Stomach (tissue), 9 donors: Measurements from ENCODE around the gene DHDH. TPM values are rescaled to one million over a fixed set of nuclear protein-coding genes. Genes with fewer than 3 reads are reported as not detected.

Experiments used
- DNase-seq, 2 donors: peaks; one replicate each; pipeline versions ENCODE4 v3.0.0 to v3.0.0-alpha.2; 2013 to 2019
- H3K27ac ChIP-seq, 5 donors: fragments of 200-600 bp in 4 of 5; sonication (generic) in 4 of 5; one replicate each; pipeline ENCODE4 v1.5.1; 2013 to 2019; ENCODE audit warnings: mild to moderate bottlenecking in 1 of 5, moderate library complexity in 1 of 5
- H3K27me3 ChIP-seq, 3 donors: fragments of 200-600 bp; sonication (generic); one replicate each; pipeline ENCODE4 v1.5.1; 2017 to 2019; ENCODE audit warnings: mixed run types in 1 of 3
- H3K36me3 ChIP-seq, 4 donors: fragments of 200-600 bp; sonication (generic); 1 replicate in 3 of 4; 2 replicates in 1 of 4; pipeline ENCODE4 v1.5.1; 2016 to 2019
- H3K4me1 ChIP-seq, 4 donors: fragments of 200-600 bp; sonication (generic); one replicate each; pipeline ENCODE4 v1.5.1; 2016 to 2019
- H3K4me3 ChIP-seq, 4 donors: fragments of 200-600 bp; sonication (generic) in 3 of 4; one replicate each; pipeline ENCODE4 v1.5.1; 2016 to 2019; ENCODE audit warnings: mild to moderate bottlenecking in 1 of 4
- H3K9me3 ChIP-seq, 4 donors: fragments of 200-600 bp; sonication (generic); one replicate each; pipeline ENCODE4 v1.5.1; 2016 to 2019
- CTCF ChIP-seq, 7 experiments: fragments of 450-650 bp in 4 of 7; fragments of 200-600 bp in 3 of 7; sonication (generic) in 3 of 7; IDR thresholded peaks; one replicate each; pipeline ENCODE4 v1.5.1; 2016 to 2019; ENCODE audit warnings: antibody characterized with exemption in 7 of 7, control low read depth in 2 of 7, mild to moderate bottlenecking in 1 of 7
- EP300 ChIP-seq: sonication (generic); formaldehyde crosslinking; IDR thresholded peaks from one replicate; pipeline ENCODE4 v1.6.1; 2017; ENCODE audit warnings: antibody characterized with exemption
- POLR2A ChIP-seq, 4 donors: fragments of 450-650 bp; IDR thresholded peaks; one replicate each; pipeline ENCODE4 v1.6.1; 2016; ENCODE audit warnings: antibody characterized with exemption in 4 of 4, control low read depth in 2 of 4, mild to moderate bottlenecking in 1 of 4, moderate library complexity in 1 of 4
- POLR2AphosphoS5 ChIP-seq, 3 donors: sonication (generic); formaldehyde crosslinking; IDR thresholded peaks; one replicate each; pipeline ENCODE4 v1.6.1; 2016; ENCODE audit warnings: antibody characterized with exemption in 3 of 3
- WGBS, 5 donors: extraction: QIAGEN DNeasy Blood & Tissue Kit in 3 of 5; methylation state at CpG; one replicate each; pipeline versions ENCODE4 v1.1.5 to v1.1.7; 2013 to 2018; 5-methylcytosine and 5-hydroxymethylcytosine counted together
- intact Hi-C: fragments of 100-400 bp; cut with DNase I; formaldehyde crosslinking; loops from one replicate; pipeline ENCODE4 v1.15.1; 2023; ENCODE audit warnings: low total_unique reads
- polyA plus RNA-seq, 3 donors: library from polyadenylated mRNA; stranded (reverse); fragments of 200-250 nt; gene quantifications; one replicate each; pipeline ENCODE4 v1.2.3, GENCODE V29; 2013
- total RNA-seq, 5 donors: library from RNA; depleted of rRNA; stranded (reverse); fragments of >200 nt; gene quantifications; one replicate each; pipeline versions ENCODE4 v1.1.0 to v1.2.3, GENCODE V29; 2014 to 2016
- donor health status: healthy with polysubstance abuse.
- donor health status: Bipolar disorder and iron deficiency.
- donor health status: healthy.

The DHDH gene
- total and polyA plus RNA-seq, 8 donors: 0.89 to 1.2 (median 0.93) TPM; not detected in 5

- Histone ChIP-seq H3K27me3 (no peaks in the 10 kb centered on the region), H3K4me1 (no peaks in the 10 kb centered on the region), H3K36me3 (no peaks in the 10 kb centered on the region), H3K9me3 (peaks cover 0 to 18% (median 10%) of the 10 kb centered on the region in 4 donors), H3K4me3 (no peak overlapping the region), H3K27ac (no peak overlapping the region)
- WGBS, 5 donors: 90 to 97% (median 90%) methylated on average over 6 of the region's 6 CpGs
- intact Hi-C loops: no loop called here
- TF ChIP-seq POLR2A (IDR thresholded peaks at IDR 0.05) (no peak), POLR2AphosphoS5 (IDR thresholded peaks at IDR 0.05) (no peak), EP300 (no peak), CTCF (IDR thresholded peaks at IDR 0.05) (no peak)
- DNase-seq: no peak
Observed at GRCh38 chr19:48943081-48943480, 9.6 kb downstream of the DHDH start.

GRCh38 chr19:48945415-48945814 lies 11.9 kb downstream of the DHDH start:
- TF ChIP-seq CTCF (IDR thresholded peaks at IDR 0.05): no peak
- TF ChIP-seq POLR2AphosphoS5 (IDR thresholded peaks at IDR 0.05): no peak
- TF ChIP-seq POLR2A (IDR thresholded peaks at IDR 0.05): no peak
- TF ChIP-seq EP300: no peak
- Histone ChIP-seq H3K4me3 (no peak overlapping the region), H3K4me1 (no peaks in the 10 kb centered on the region), H3K36me3 (no peaks in the 10 kb centered on the region), H3K27ac (no peak overlapping the region), H3K27me3 (no peaks in the 10 kb centered on the region), H3K9me3 (peaks cover 0 to 18% (median 9%) of the 10 kb centered on the region in 4 donors)
- intact Hi-C loops: no loop called here
- 86 to 97% (median 93%) methylated on average over 5 of the region's 5 CpGs for WGBS, 5 donors
- DNase-seq: no peak

- intact Hi-C loops: no loop called here
- TF ChIP-seq POLR2A (IDR thresholded peaks at IDR 0.05) (no peak), POLR2AphosphoS5 (IDR thresholded peaks at IDR 0.05) (no peak), EP300 (no peak), CTCF (IDR thresholded peaks at IDR 0.05) (no peak)
- Histone ChIP-seq H3K4me3 (no peak overlapping the region), H3K9me3 (peaks cover 0 to 14% (median 7%) of the 10 kb centered on the region in 4 donors), H3K27ac (no peak overlapping the region), H3K4me1 (no peaks in the 10 kb centered on the region), H3K27me3 (no peaks in the 10 kb centered on the region), H3K36me3 (no peaks in the 10 kb centered on the region)
- no peak for DNase-seq
- 84 to 96% (median 88%) methylated on average over 2 of the region's 2 CpGs for WGBS, 5 donors
Observed at GRCh38 chr19:48945817-48946216, 12.3 kb downstream of the DHDH start.

- no peaks in the 10 kb centered on the region for H3K4me1 ChIP-seq
- H3K4me3 ChIP-seq: no peak overlapping the region
- TF ChIP-seq POLR2A (IDR thresholded peaks at IDR 0.05) (no peak), CTCF (IDR thresholded peaks at IDR 0.05) (no peak), POLR2AphosphoS5 (IDR thresholded peaks at IDR 0.05) (no peak), EP300 (no peak)
- no peak for DNase-seq
- H3K27ac ChIP-seq: no peak overlapping the region
- intact Hi-C loops: no loop called here
- 54 to 64% (median 62%) methylated on average over 2 to 9 of the region's 9 CpGs for WGBS, 5 donors
- H3K27me3 ChIP-seq: no peaks in the 10 kb centered on the region
- peaks cover 0 to 8% (median 3%) of the 10 kb centered on the region in 4 donors for H3K9me3 ChIP-seq
- no peaks in the 10 kb centered on the region for H3K36me3 ChIP-seq
Observed at GRCh38 chr19:48946463-48947257, 13.2 kb downstream of the DHDH start.
